K562 (cell line): ENCODE results near the gene RNF223. TPM values are rescaled to one million over a fixed set of nuclear protein-coding genes. Genes with fewer than 3 reads are reported as not detected.
A peak's percentile ranks its signal among the peaks of the same experiment; 100 is the strongest.

Source experiments
- ARNT ChIP-seq, 2 experiments: fragments of 450-650 bp; IDR thresholded peaks; 2 replicates each; pipeline ENCODE4 v1.6.1; 2016; ENCODE audit warnings: mild to moderate bottlenecking in 1 of 2
- BRCA1 ChIP-seq, 2 experiments: fragments of 450-650 bp in 1 of 2; sonication (generic) in 1 of 2; formaldehyde crosslinking in 1 of 2; IDR thresholded peaks; 2 replicates each; pipeline versions ENCODE4 v1.5.0 to v1.6.1; 2017 to 2020; ENCODE audit warnings: mild to moderate bottlenecking in 1 of 2, missing genetic modification reagents in 1 of 2
- BRF2 ChIP-seq: IDR thresholded peaks from 3 replicates; pipeline ENCODE4 v1.6.1; 2011; ENCODE audit warnings: borderline replicate concordance, mild to moderate bottlenecking; ENCODE audit not compliant: insufficient read length, insufficient read depth
- HIVEP1 ChIP-seq: fragments of 250-450 bp; sonication (Bioruptor Pico); IDR thresholded peaks from 2 replicates; pipeline ENCODE4 v1.4.0; 2020; ENCODE audit warnings: mild to moderate bottlenecking
- IRF2 ChIP-seq: sonication (generic); formaldehyde crosslinking; IDR thresholded peaks from 2 replicates; pipeline ENCODE4 v1.8.1; 2022; ENCODE audit warnings: mild to moderate bottlenecking, missing genetic modification reagents
- MITF ChIP-seq: IDR thresholded peaks from 2 replicates; pipeline ENCODE4 v1.6.1; 2014; ENCODE audit warnings: antibody characterized with exemption
- MYC ChIP-seq, 2 experiments: fragments of 250-450 bp in 1 of 2; sonication (Bioruptor Pico) in 1 of 2; IDR thresholded peaks; 2 replicates each; pipeline versions ENCODE4 v1.5.1 to v1.6.1; 2012 to 2021; ENCODE audit warnings: low read depth in 2 of 2, borderline replicate concordance in 1 of 2, improper control_type of control experiment in 1 of 2, low read length in 1 of 2, mild to moderate bottlenecking in 1 of 2, moderate library complexity in 1 of 2
- NFIC ChIP-seq: fragments of 450-650 bp; IDR thresholded peaks from 2 replicates; pipeline ENCODE4 v1.6.1; 2017; ENCODE audit warnings: mild to moderate bottlenecking, inconsistent platforms
- NR4A1 ChIP-seq, 2 experiments: fragments of 250-450 bp in 1 of 2; fragments of 450-650 bp in 1 of 2; sonication (Bioruptor Pico) in 1 of 2; IDR thresholded peaks; 2 replicates each; pipeline versions ENCODE4 v1.4.0 to v1.6.1; 2016 to 2020; ENCODE audit warnings: mild to moderate bottlenecking in 2 of 2, missing compliant biosample characterization in 1 of 2, missing genetic modification characterization in 1 of 2, moderate library complexity in 1 of 2
- PHB2 ChIP-seq: fragments of 450-650 bp; IDR thresholded peaks from 2 replicates; pipeline ENCODE4 v1.6.1; 2017; ENCODE audit warnings: low read depth
- POLR2B ChIP-seq: fragments of 450-650 bp; IDR thresholded peaks from 2 replicates; pipeline ENCODE4 v1.6.1; 2018; ENCODE audit warnings: low read depth; ENCODE audit not compliant: partially characterized antibody
- POLR3G ChIP-seq: IDR thresholded peaks from 2 replicates; pipeline ENCODE4 v1.6.1; 2011; ENCODE audit not compliant: insufficient read length, insufficient replicate concordance; ENCODE audit errors: extremely low read depth
- POU5F1 ChIP-seq: fragments of 150-350 bp; IDR thresholded peaks from 2 replicates; pipeline ENCODE4 v1.6.1; 2014; ENCODE audit warnings: borderline replicate concordance, low read length, low read depth, mild to moderate bottlenecking; ENCODE audit not compliant: partially characterized antibody
- RB1 ChIP-seq: fragments of 450-650 bp; IDR thresholded peaks from 2 replicates; pipeline ENCODE4 v1.6.1; 2017; ENCODE audit warnings: low read depth, mild to moderate bottlenecking
- SMC3 ChIP-seq: conservative IDR thresholded peaks from 2 replicates; pipeline ENCODE4 v1.6.1; 2011; ENCODE audit warnings: low read depth, low read length, improper control_type of control experiment; ENCODE audit not compliant: insufficient read depth
- SRF ChIP-seq, 2 experiments: fragments of 250-450, 450-650 bp in 1 of 2; sonication (Bioruptor Pico) in 1 of 2; sonication (generic) in 1 of 2; formaldehyde crosslinking; IDR thresholded peaks; 2 replicates each; pipeline versions ENCODE4 v1.5.0 to v1.5.1; 2020 to 2022; ENCODE audit warnings: mild to moderate bottlenecking in 1 of 2, missing genetic modification reagents in 1 of 2
- THRA ChIP-seq: fragments of 450-650 bp; IDR thresholded peaks from 2 replicates; pipeline ENCODE4 v1.6.1; 2017; ENCODE audit warnings: mild to moderate bottlenecking, moderate library complexity
- ZNF143 ChIP-seq: sonication (generic); formaldehyde crosslinking; IDR thresholded peaks from 2 replicates; pipeline ENCODE4 v1.9.0; 2022; ENCODE audit warnings: mild to moderate bottlenecking, missing genetic modification reagents
- ZSCAN29 ChIP-seq: fragments of 450-650 bp; IDR thresholded peaks from 2 replicates; pipeline ENCODE4 v1.6.1; 2017
- ZSCAN32 ChIP-seq: fragments of 450-650 bp; formaldehyde crosslinking; IDR thresholded peaks from 2 replicates; pipeline ENCODE4 v1.4.0; 2020; ENCODE audit warnings: mild to moderate bottlenecking, moderate library complexity
- polyA plus RNA-seq, 8 experiments: library from polyadenylated mRNA; depleted of rRNA in 4 of 8; stranded (reverse) in 5 of 8; unstranded in 3 of 8; fragments of >200 nt; fragmentation: Nextera tagmentation in 2 of 8; fragmentation: Illumina TruSeq in 1 of 8; extraction: Ambion mirVana in 2 of 8; extraction: Trizol in 1 of 8; gene quantifications; 2 replicates each; pipeline versions ENCODE4 v1.2.1 to v1.2.3, GENCODE V29; 2011 to 2014; ENCODE audit warnings: inconsistent platforms in 1 of 8, missing spikeins in 1 of 8
- total RNA-seq, 7 experiments: library from RNA; depleted of rRNA in 6 of 7; stranded (reverse); fragments of >200 nt in 6 of 7; fragmentation: Illumina TruSeq in 2 of 7; extraction: Trizol in 2 of 7; gene quantifications; 2 replicates each; pipeline versions ENCODE4 v1.2.1 to v1.2.3, GENCODE V29; 2011 to 2021; ENCODE audit warnings: low replicate concordance in 1 of 7

RNF223 gene
- total and polyA plus RNA-seq, 9 of the 15 experiments (the other 6 are each of a cell fraction or from before 2014, with no cell fraction given): 0.04 to 0.32 TPM; not detected in 7

- TF ChIP-seq THRA (no peak), POLR2B (no peak), NR4A1 (CRISPR knock-in tag; IDR thresholded peaks at IDR 0.05) (no peak), NR4A1 (tag; IDR thresholded peaks at IDR 0.05) (no peak), ZSCAN32 (CRISPR knock-in tag) (no peak), SMC3 (no peak), MITF (no peak), HIVEP1 (CRISPR knock-in tag) (no peak), POLR3G (no peak), BRCA1 (IDR thresholded peaks at IDR 0.05) (no peak), BRCA1 (CRISPR knock-in tag; IDR thresholded peaks at IDR 0.05) (no peak), PHB2 (no peak), BRF2 (no peak), IRF2 (CRISPR knock-in tag) (no peak), SRF (CRISPR knock-in tag; IDR thresholded peaks at IDR 0.05) (no peak), MYC (IDR thresholded peaks at IDR 0.05; ENCODE audit: low read depth, low read length) (peak; percentile 48; the same call in 1 of the 2 replicates), MYC (CRISPR knock-in tag; IDR thresholded peaks at IDR 0.05; ENCODE audit: borderline replicate concordance, low read depth) (no peak), ZNF143 (CRISPR knock-in tag) (no peak), ARNT (IDR thresholded peaks at IDR 0.05) (no peak), ZSCAN29 (no peak), RB1 (0 out of 2 replicates have a peak, but pooled peaks have one; percentile 39), POU5F1 (no peak), NFIC (peak; percentile 95)
Observed at GRCh38 chr1:1021010-1021919, 52.8 kb downstream of the RNF223 start (continued).
